Measurements from ENCODE around the gene PRSS12. TPM values are rescaled to one million over a fixed set of nuclear protein-coding genes. Genes with fewer than 3 reads are reported as not detected.
"Not testable (repeated sequence)": the region's sequence is repeated elsewhere in the genome, so short reads cannot be mapped to it uniquely, and the experiment has no call there.

PRSS12 gene
- total RNA-seq, 1 experiment from 2014 or later: 0.23 TPM

DNA sequence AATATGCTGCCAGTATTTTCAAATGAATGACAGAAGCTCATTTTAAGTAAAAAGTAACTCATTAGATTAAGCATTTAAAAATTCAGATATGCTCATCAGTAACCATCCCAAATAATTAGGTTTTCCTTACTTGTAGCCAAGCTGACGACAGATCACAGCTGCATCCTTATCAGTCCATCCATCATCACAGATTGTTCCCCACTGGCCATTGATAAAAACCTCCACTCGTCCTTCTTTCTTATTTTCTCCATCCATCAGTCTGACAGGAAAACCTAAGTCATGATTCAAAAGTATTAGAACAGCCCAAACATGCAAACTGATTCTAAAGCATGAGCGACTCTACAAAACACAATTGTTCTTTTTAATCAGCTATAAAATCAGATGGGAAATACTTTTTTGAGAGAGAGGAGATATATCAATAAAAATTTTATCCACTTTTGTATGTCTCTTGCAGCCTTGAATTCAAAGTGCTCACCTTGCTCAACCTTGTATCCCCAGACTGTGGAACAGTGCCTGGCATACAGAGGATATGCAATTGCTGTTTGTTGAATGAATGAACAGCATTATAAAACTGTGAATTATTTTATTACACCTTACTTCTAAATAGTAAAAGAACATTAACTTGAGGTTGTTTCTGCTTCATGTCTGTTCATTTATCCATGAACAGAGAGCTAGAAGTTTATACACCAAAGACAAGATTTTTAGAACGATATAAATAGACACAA is 44.3 kb downstream of the PRSS12 start:
- in situ Hi-C loops (cut with HindIII; ENCODE audit: low pct_unique_long_range_greater_than_20kb, low sequenced_read_pairs): no loop called here
- CTCF ChIA-PET: no interaction called here
- Histone ChIP-seq H3K4me3 (ENCODE audit: low read depth in 2 of 2, low read length in 2 of 2) (no peak overlapping the region), H3K27ac (ENCODE audit: low read length) (no peak overlapping the region), H3K27me3 (ENCODE audit: control insufficient read depth, insufficient read depth, low read length) (no peaks in the 10 kb centered on the region), H3K9me3 (ENCODE audit: control insufficient read depth, insufficient read depth, low read depth, low read length) (no peaks in the 10 kb centered on the region), H3K36me3 (ENCODE audit: control insufficient read depth, insufficient read depth, low read length) (no peaks in the 10 kb centered on the region), H3K4me1 (ENCODE audit: control insufficient read depth, insufficient read depth, low read length) (no peaks in the 10 kb centered on the region)
- DNase-seq (ENCODE audit: low read depth, low spot score): no peak
- TF ChIP-seq, protein P1, sequence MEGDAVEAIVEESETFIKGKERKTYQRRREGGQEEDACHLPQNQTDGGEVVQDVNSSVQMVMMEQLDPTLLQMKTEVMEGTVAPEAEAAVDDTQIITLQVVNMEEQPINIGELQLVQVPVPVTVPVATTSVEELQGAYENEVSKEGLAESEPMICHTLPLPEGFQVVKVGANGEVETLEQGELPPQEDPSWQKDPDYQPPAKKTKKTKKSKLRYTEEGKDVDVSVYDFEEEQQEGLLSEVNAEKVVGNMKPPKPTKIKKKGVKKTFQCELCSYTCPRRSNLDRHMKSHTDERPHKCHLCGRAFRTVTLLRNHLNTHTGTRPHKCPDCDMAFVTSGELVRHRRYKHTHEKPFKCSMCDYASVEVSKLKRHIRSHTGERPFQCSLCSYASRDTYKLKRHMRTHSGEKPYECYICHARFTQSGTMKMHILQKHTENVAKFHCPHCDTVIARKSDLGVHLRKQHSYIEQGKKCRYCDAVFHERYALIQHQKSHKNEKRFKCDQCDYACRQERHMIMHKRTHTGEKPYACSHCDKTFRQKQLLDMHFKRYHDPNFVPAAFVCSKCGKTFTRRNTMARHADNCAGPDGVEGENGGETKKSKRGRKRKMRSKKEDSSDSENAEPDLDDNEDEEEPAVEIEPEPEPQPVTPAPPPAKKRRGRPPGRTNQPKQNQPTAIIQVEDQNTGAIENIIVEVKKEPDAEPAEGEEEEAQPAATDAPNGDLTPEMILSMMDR (IDR thresholded peaks at IDR 0.05): no peak
- TF ChIP-seq POLR2AphosphoS5 (IDR thresholded peaks at IDR 0.05; ENCODE audit: low read depth, low read length) (no peak), SIN3A (IDR thresholded peaks at IDR 0.05; ENCODE audit: borderline replicate concordance, insufficient read depth, low read depth, low read length) (no peak), TCF7L2 (IDR thresholded peaks at IDR 0.05; ENCODE audit: low read depth, low read length) (no peak)
- TF ChIP-seq, protein P2, sequence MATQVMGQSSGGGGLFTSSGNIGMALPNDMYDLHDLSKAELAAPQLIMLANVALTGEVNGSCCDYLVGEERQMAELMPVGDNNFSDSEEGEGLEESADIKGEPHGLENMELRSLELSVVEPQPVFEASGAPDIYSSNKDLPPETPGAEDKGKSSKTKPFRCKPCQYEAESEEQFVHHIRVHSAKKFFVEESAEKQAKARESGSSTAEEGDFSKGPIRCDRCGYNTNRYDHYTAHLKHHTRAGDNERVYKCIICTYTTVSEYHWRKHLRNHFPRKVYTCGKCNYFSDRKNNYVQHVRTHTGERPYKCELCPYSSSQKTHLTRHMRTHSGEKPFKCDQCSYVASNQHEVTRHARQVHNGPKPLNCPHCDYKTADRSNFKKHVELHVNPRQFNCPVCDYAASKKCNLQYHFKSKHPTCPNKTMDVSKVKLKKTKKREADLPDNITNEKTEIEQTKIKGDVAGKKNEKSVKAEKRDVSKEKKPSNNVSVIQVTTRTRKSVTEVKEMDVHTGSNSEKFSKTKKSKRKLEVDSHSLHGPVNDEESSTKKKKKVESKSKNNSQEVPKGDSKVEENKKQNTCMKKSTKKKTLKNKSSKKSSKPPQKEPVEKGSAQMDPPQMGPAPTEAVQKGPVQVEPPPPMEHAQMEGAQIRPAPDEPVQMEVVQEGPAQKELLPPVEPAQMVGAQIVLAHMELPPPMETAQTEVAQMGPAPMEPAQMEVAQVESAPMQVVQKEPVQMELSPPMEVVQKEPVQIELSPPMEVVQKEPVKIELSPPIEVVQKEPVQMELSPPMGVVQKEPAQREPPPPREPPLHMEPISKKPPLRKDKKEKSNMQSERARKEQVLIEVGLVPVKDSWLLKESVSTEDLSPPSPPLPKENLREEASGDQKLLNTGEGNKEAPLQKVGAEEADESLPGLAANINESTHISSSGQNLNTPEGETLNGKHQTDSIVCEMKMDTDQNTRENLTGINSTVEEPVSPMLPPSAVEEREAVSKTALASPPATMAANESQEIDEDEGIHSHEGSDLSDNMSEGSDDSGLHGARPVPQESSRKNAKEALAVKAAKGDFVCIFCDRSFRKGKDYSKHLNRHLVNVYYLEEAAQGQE (IDR thresholded peaks at IDR 0.05; ENCODE audit: insufficient read depth in 1 of 2, low read depth in 2 of 2, low read length in 1 of 2): no peak
- intact Hi-C loops (cut with micrococcal nuclease; ENCODE audit: unreplicated experiment): no loop called here
- POLR2A ChIA-PET: no interaction called here
- no peak for ATAC-seq
- no TSS peak for BruUV-seq (replicated peaks)

DNA sequence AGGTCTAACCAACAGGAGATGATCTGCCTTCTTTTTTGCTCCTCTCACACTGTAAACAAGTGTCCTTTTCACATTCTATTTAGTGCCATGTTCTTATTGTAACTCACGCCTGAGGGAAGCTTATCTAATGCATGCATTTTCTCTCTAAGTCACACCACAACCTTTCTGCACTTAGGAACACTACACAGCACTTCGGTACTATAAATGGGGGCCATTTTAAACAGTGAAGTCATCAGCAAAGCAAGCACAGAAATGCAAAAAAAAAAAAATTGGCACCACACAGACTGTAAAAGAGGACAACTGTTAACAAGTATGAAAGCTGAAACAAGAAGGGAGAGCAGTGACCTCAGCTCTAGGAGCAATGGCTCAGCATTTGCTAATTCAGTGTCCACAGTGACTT is 45.2 kb downstream of the PRSS12 start:
- Histone ChIP-seq H3K4me3 (ENCODE audit: low read depth in 2 of 2, low read length in 2 of 2) (no peak overlapping the region), H3K9me3 (ENCODE audit: control insufficient read depth, insufficient read depth, low read depth, low read length) (no peaks in the 10 kb centered on the region), H3K4me1 (ENCODE audit: control insufficient read depth, insufficient read depth, low read length) (no peaks in the 10 kb centered on the region), H3K27ac (ENCODE audit: low read length) (no peak overlapping the region), H3K27me3 (ENCODE audit: control insufficient read depth, insufficient read depth, low read length) (no peaks in the 10 kb centered on the region), H3K36me3 (ENCODE audit: control insufficient read depth, insufficient read depth, low read length) (no peaks in the 10 kb centered on the region)
- ATAC-seq: no peak
- TF ChIP-seq, protein P2 (IDR thresholded peaks at IDR 0.05; ENCODE audit: insufficient read depth in 1 of 2, low read depth in 2 of 2, low read length in 1 of 2): no peak
- TF ChIP-seq POLR2AphosphoS5 (IDR thresholded peaks at IDR 0.05; ENCODE audit: low read depth, low read length): no peak
- TF ChIP-seq, protein P1 (IDR thresholded peaks at IDR 0.05): no peak
- no peak for TF ChIP-seq SIN3A (IDR thresholded peaks at IDR 0.05; ENCODE audit: borderline replicate concordance, insufficient read depth, low read depth, low read length)
- TF ChIP-seq TCF7L2 (IDR thresholded peaks at IDR 0.05; ENCODE audit: low read depth, low read length): no peak
- intact Hi-C loops (cut with micrococcal nuclease; ENCODE audit: unreplicated experiment) (no loop called here), in situ Hi-C loops (cut with HindIII; ENCODE audit: low pct_unique_long_range_greater_than_20kb, low sequenced_read_pairs) (no loop called here)
- no peak for DNase-seq (ENCODE audit: low read depth, low spot score)
- POLR2A ChIA-PET: no interaction called here
- BruUV-seq (replicated peaks): no TSS peak
- CTCF ChIA-PET: no interaction called here

DNA sequence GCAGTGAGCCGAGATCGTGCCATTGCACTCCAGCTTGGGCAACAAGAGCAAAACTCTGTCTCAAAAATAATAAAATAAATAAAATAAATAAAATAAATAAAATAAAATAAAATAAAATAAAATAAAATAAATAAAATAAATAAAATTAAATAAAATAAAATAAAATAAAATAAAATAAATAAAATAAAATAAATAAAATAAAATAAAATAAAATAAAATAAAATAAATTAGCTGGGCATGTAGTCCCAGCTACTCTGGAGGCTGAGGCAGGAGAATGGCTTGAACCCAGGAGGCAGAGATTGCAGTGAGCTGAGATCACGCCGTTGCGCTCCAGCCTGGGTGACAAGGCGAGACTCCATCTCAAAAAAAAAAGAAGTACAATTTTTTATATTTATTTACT is 53.2 kb downstream of the PRSS12 start:
- H3K4me1 ChIP-seq (ENCODE audit: control insufficient read depth, insufficient read depth, low read length); H3K27ac ChIP-seq (ENCODE audit: low read length); POLR2A ChIA-PET; intact Hi-C loops (cut with micrococcal nuclease; ENCODE audit: unreplicated experiment); CTCF ChIA-PET; BruUV-seq (replicated peaks); DNase-seq (ENCODE audit: low read depth, low spot score); H3K27me3 ChIP-seq (ENCODE audit: control insufficient read depth, insufficient read depth, low read length); H3K9me3 ChIP-seq (ENCODE audit: control insufficient read depth, insufficient read depth, low read depth, low read length); ATAC-seq; H3K4me3 ChIP-seq (ENCODE audit: low read depth in 2 of 2, low read length in 2 of 2); in situ Hi-C loops (cut with HindIII; ENCODE audit: low pct_unique_long_range_greater_than_20kb, low sequenced_read_pairs); H3K36me3 ChIP-seq (ENCODE audit: control insufficient read depth, insufficient read depth, low read length): not testable (repeated sequence)
